Peyer's patch (tissue), 4 donors: ENCODE measurements around the gene TSC22D3. TPM values are rescaled to one million over a fixed set of nuclear protein-coding genes. Genes with fewer than 3 reads are reported as not detected.

ENCODE experiments used
- DNase-seq, 3 donors: peaks; one replicate each; pipeline ENCODE4 v3.0.0-alpha.2; 2017 to 2019
- H3K27ac ChIP-seq, 4 donors: fragments of 200-600 bp; sonication (generic); one replicate each; pipeline ENCODE4 v1.5.1; 2016 to 2019
- H3K27me3 ChIP-seq, 2 donors: fragments of 200-600 bp; sonication (generic); one replicate each; pipeline ENCODE4 v1.5.1; 2019
- H3K36me3 ChIP-seq, 3 donors: fragments of 200-600 bp; sonication (generic); one replicate each; pipeline ENCODE4 v1.5.1; 2016 to 2019
- H3K4me1 ChIP-seq, 4 donors: fragments of 200-600 bp; sonication (generic); one replicate each; pipeline ENCODE4 v1.5.1; 2016 to 2019
- H3K4me3 ChIP-seq, 4 donors: fragments of 200-600 bp; sonication (generic); 1 replicate in 3 of 4; 2 replicates in 1 of 4; pipeline ENCODE4 v1.5.1; 2016 to 2019; ENCODE audit warnings: mild to moderate bottlenecking in 1 of 4
- H3K9me3 ChIP-seq, 4 donors: fragments of 200-600 bp; sonication (generic); one replicate each; pipeline ENCODE4 v1.5.1; 2016 to 2019; ENCODE audit warnings: mild to moderate bottlenecking in 1 of 4
- CTCF ChIP-seq, 6 experiments: fragments of 450-650 bp in 4 of 6; fragments of 200-600 bp in 2 of 6; sonication (generic) in 1 of 6; IDR thresholded peaks; one replicate each; pipeline ENCODE4 v1.5.1; 2017 to 2019; ENCODE audit warnings: antibody characterized with exemption in 6 of 6, mild to moderate bottlenecking in 3 of 6, moderate library complexity in 1 of 6
- POLR2A ChIP-seq, 2 donors: fragments of 450-650 bp; IDR thresholded peaks; one replicate each; pipeline ENCODE4 v1.5.1; 2017; ENCODE audit warnings: antibody characterized with exemption in 2 of 2, mild to moderate bottlenecking in 2 of 2, moderate library complexity in 2 of 2
- total RNA-seq, 4 donors: library from RNA; depleted of rRNA; stranded (reverse); fragments of >200 nt; gene quantifications; one replicate each; pipeline ENCODE4 v1.1.0, GENCODE V29; 2016

The TSC22D3 gene
- total RNA-seq, 4 donors from 2014 or later = 185 to 1,146 (median 313) TPM

GRCh38 chrX:107804427-107804826 is 28.8 kb upstream of the TSC22D3 start:
- H3K9me3 ChIP-seq = no peaks in the 10 kb centered on the region
- H3K27me3 ChIP-seq = no peaks in the 10 kb centered on the region
- no peaks in the 10 kb centered on the region for H3K36me3 ChIP-seq

DNA sequence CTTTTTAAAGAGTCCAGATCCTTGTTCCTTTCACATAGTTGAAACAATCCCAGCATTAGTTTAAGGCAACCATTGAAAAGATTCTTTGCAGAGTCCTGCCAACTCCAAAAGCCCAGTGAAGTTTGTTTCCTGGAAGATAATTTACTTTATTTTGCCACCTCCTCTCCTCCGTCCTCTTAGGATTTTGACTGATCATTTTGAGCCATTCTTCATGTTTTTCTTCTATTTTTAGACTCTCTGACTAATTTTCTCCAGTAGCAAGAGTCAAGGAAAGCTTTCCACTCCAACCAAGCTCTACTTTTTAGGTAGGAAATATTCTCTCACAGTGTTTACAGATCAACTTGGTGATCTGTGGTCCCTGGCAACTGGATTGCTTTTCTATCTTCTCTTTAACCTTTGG is 12.2 kb upstream of the TSC22D3 start:
- Histone ChIP-seq H3K36me3 (no peaks in the 10 kb centered on the region), H3K4me3 (no peak overlapping the region), H3K4me1 (no peaks in the 10 kb centered on the region), H3K27me3 (no peaks in the 10 kb centered on the region), H3K9me3 (no peaks in the 10 kb centered on the region), H3K27ac (no peak overlapping the region)
- TF ChIP-seq CTCF (IDR thresholded peaks at IDR 0.05) (no peak), POLR2A (IDR thresholded peaks at IDR 0.05) (no peak)
- DNase-seq = no peak

More at GRCh38 chrX:107804427-107804826, 28.8 kb upstream of the TSC22D3 start:
- no peak for TF ChIP-seq CTCF (IDR thresholded peaks at IDR 0.05)
- no peak for TF ChIP-seq POLR2A (IDR thresholded peaks at IDR 0.05)
- Histone ChIP-seq H3K27ac (no peak overlapping the region), H3K4me1 (no peaks in the 10 kb centered on the region), H3K4me3 (no peak overlapping the region)
- DNase-seq = no peak

- Histone ChIP-seq H3K9me3 (no peaks in the 10 kb centered on the region), H3K4me1 (no peaks in the 10 kb centered on the region), H3K27ac (no peak overlapping the region), H3K27me3 (no peaks in the 10 kb centered on the region), H3K36me3 (no peaks in the 10 kb centered on the region), H3K4me3 (no peak overlapping the region)
- DNase-seq = no peak
- TF ChIP-seq POLR2A (IDR thresholded peaks at IDR 0.05) = no peak
- no peak for TF ChIP-seq CTCF (IDR thresholded peaks at IDR 0.05)
These were observed 4.9 kb upstream of the TSC22D3 start for GRCh38 chrX:107780525-107780924.

GRCh38 chrX:107777536-107777832 is 1.9 kb upstream of the TSC22D3 start, which contains the start of gene NCBP2L:
TSS of gene NCBP2L (plus strand) at chrX:107777733. CDS start at chrX:107794221, 16,488 bp downstream.
- TF ChIP-seq POLR2A (IDR thresholded peaks at IDR 0.05) = no peak
- no peak for TF ChIP-seq CTCF (IDR thresholded peaks at IDR 0.05)
- peak within 1 kb of the TSS; percentile 47 to 76 (median 54) for H3K4me3 ChIP-seq

GRCh38 chrX:107776649-107777535 is 1.3 kb upstream of the TSC22D3 start:
- Histone ChIP-seq H3K36me3 (no peaks in the 10 kb centered on the region), H3K9me3 (no peaks in the 10 kb centered on the region), H3K4me3 (peak overlapping the region; percentile 47 to 76 (median 54)), H3K27me3 (no peaks in the 10 kb centered on the region), H3K27ac (peak overlapping the region; percentile 68 to 85 (median 78)), H3K4me1 (peaks cover 0 to 4% (median 0%) of the 10 kb centered on the region in 4 donors)
- peak; percentile 61 to 93 (median 83) for DNase-seq
- no peak for TF ChIP-seq POLR2A (IDR thresholded peaks at IDR 0.05)
- TF ChIP-seq CTCF (IDR thresholded peaks at IDR 0.05) = peak; percentile 49 to 89 (median 69)

More at GRCh38 chrX:107777536-107777832, 1.9 kb upstream of the TSC22D3 start, which contains the start of gene NCBP2L:
- H3K36me3 ChIP-seq = no peaks in the 10 kb centered on the region
- no peak for DNase-seq
- no peaks in the 10 kb centered on the region for H3K9me3 ChIP-seq
- peak within 1 kb of the TSS in 3 of 4 donors; percentile 68 to 85 (median 74) for H3K27ac ChIP-seq
- H3K27me3 ChIP-seq = no peaks in the 10 kb centered on the region
- H3K4me1 ChIP-seq = peaks cover 0 to 4% (median 0%) of the 10 kb centered on the region in 4 donors
